ENCODE results near the gene DCP1B.

The DCP1B gene

GRCh38 chr12:1918081-1918883, 86.0 kb downstream of the DCP1B start, which contains the start of gene CACNA2D4:
Gene CACNA2D4, minus strand, starts transcription at chr12:1918652. Its CDS starts 179 bp downstream, at chr12:1918473.
- DNase-seq: no peak

- no peak for DNase-seq
These were observed 86.8 kb downstream of the DCP1B start for GRCh38 chr12:1917172-1918070.

- peak; percentile 79 for DNase-seq
These were observed 87.7 kb downstream of the DCP1B start for GRCh38 chr12:1916371-1917171.

- no peak for DNase-seq
These were observed 88.9 kb downstream of the DCP1B start for GRCh38 chr12:1915082-1915968.

- no peak for DNase-seq
These were observed 89.9 kb downstream of the DCP1B start for GRCh38 chr12:1914114-1914911.

GRCh38 chr12:1913377-1914113, 90.7 kb downstream of the DCP1B start:
- DNase-seq: no peak

GRCh38 chr12:1912580-1913376, 91.5 kb downstream of the DCP1B start:
- no peak for DNase-seq

GRCh38 chr12:1911598-1912575, 92.4 kb downstream of the DCP1B start:
- DNase-seq: no peak

- DNase-seq: no peak
These were observed 93.8 kb downstream of the DCP1B start for GRCh38 chr12:1910468-1910867.

- DNase-seq: no peak
These were observed 95.5 kb downstream of the DCP1B start for GRCh38 chr12:1908758-1909157.

- no peak for DNase-seq
These were observed 96.3 kb downstream of the DCP1B start for GRCh38 chr12:1907652-1908611.

- no peak for DNase-seq
These were observed 97.7 kb downstream of the DCP1B start for GRCh38 chr12:1906579-1906978.

GRCh38 chr12:1904875-1905274, 99.4 kb downstream of the DCP1B start:
- no peak for DNase-seq

GRCh38 chr12:1896964-1897363, 107.3 kb downstream of the DCP1B start:
- DNase-seq: no peak
